Right lobe of liver (tissue), 4 donors: ENCODE data around the gene CREM.

Experiments used
- POLR2A ChIP-seq: fragments of 450-650 bp; IDR thresholded peaks from one replicate; pipeline ENCODE4 v1.6.1; 2017; ENCODE audit warnings: antibody characterized with exemption, mild to moderate bottlenecking
- TF ChIP-seq, protein P1 (sequence below), 4 donors: fragments of 200-600 bp in 3 of 4; fragments of 450-650 bp in 1 of 4; IDR thresholded peaks; one replicate each; pipeline versions ENCODE4 v1.5.1 to v1.8.0; 2016 to 2022; ENCODE audit warnings: antibody characterized with exemption in 4 of 4, mild to moderate bottlenecking in 2 of 4
- donor health status: DM: no; HTN: no; CAD: no.
- donor health status: DM: no; HTN: no; CAD: no.
- donor health status: DM: no; HTN: yes; CAD: no.

DNA sequence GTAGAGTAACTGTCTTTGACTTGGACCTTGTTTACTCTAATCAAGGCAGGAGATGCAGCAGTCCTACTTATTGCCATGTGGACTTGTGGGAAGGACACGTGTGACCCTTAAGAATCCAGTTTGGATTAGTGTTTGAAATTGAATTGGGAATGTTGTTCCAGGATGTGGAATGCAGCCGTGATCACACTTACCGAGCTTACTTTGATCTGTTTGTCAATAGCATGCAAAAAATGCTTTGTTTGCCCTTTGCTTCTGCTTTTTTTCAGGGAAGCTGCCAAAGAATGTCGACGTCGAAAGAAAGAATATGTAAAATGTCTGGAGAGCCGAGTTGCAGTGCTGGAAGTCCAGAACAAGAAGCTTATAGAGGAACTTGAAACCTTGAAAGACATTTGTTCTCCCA lies 84.7 kb downstream of the CREM start:
- TF ChIP-seq, protein P1, sequence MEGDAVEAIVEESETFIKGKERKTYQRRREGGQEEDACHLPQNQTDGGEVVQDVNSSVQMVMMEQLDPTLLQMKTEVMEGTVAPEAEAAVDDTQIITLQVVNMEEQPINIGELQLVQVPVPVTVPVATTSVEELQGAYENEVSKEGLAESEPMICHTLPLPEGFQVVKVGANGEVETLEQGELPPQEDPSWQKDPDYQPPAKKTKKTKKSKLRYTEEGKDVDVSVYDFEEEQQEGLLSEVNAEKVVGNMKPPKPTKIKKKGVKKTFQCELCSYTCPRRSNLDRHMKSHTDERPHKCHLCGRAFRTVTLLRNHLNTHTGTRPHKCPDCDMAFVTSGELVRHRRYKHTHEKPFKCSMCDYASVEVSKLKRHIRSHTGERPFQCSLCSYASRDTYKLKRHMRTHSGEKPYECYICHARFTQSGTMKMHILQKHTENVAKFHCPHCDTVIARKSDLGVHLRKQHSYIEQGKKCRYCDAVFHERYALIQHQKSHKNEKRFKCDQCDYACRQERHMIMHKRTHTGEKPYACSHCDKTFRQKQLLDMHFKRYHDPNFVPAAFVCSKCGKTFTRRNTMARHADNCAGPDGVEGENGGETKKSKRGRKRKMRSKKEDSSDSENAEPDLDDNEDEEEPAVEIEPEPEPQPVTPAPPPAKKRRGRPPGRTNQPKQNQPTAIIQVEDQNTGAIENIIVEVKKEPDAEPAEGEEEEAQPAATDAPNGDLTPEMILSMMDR (IDR thresholded peaks at IDR 0.05): no peak
- no peak for TF ChIP-seq POLR2A
